Non-pigmented ciliary epithelial cell (primary cell): Measurements from ENCODE around the gene RCSD1.

Experiments used
- DNase-seq: peaks from one replicate; pipeline ENCODE4 v3.0.0-alpha.2; 2010; ENCODE audit warnings: low read depth

The RCSD1 gene

DNA sequence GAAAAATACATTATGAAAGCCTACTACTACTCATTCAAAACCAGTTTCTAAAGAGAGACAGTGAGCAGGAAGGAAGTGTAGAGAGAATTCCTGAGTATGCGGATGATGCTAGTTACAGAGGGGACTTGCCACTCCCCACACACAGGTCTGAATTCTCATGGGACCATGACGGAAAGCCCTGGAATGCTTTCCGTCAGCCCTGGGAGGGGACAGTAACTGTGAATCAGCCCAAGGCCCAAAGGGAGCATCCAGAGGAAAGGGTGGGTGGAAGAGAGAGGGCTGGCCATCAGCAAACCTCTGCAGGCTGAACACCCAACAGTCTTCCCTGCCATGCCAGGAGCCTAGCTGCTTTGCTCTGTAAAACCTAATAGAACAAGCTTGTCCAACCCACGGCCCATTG, 36.4 kb downstream of the RCSD1 start:
- DNase-seq, result no peak

GRCh38 chr1:167667536-167667935, 37.5 kb downstream of the RCSD1 start:
- no peak for DNase-seq

GRCh38 chr1:167668108-167668507, 38.1 kb downstream of the RCSD1 start:
- DNase-seq, result no peak

- no peak for DNase-seq
These were observed 39.4 kb downstream of the RCSD1 start for GRCh38 chr1:167669209-167670124.

DNA sequence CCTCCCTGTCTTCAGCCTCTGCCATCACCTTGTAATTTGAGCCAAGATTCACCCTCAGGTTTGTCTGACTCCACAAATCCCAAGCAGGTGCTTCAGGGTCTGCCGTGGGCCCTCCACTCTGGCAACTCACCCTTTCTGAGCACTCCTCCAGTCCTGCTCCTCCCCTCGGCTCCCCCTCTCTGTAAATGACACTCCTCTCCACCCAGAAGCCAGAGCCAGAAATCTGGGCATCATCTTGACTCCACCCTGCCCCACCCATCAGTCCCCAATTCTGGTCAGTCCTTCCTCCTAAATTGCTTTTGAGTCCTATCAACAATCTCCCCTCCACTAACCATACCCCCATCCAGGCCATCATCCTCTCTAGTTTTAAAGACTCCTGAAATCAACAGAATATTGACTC, 40.5 kb downstream of the RCSD1 start:
- DNase-seq, result no peak

DNA sequence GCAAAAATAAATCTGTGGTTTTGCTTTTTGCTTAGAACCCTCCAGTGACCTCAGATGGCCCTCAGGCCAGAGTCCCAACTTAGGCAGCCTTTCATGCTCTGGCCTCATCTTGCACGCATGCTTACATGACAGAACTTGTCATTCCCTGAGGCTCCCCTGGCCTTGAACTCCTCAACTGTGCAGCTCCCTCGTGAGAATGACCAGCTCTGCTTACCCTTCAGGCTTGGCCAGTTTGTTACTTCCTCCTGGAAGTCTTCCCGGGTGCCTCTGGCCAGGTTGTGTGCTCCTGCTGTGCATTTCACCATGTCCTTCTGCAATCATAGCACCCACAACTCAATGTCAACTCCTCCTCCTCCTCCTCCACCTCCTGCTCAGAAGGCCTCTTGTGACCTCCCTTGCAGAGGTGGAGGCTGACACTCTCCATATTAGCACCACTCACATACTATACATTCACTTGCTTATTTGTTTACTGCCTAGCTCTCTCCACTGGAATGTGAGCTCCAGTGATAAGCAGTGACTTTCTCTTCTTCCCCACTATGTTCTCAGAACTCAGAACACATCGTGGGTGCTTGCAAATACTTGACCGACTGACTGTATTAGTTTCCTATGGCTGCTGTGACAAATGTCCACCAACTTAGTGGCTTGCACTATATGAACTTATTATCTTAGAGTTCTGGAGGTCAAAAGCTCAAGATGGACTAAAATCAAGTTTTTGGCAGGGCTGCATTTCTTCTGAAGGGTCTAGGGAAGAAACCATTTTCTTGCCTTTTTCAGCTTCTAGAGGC, 41.9 kb downstream of the RCSD1 start:
- no peak for DNase-seq

GRCh38 chr1:167672831-167673230, 42.8 kb downstream of the RCSD1 start:
- no peak for DNase-seq

GRCh38 chr1:167673265-167673664, 43.2 kb downstream of the RCSD1 start:
- DNase-seq, result no peak

DNA sequence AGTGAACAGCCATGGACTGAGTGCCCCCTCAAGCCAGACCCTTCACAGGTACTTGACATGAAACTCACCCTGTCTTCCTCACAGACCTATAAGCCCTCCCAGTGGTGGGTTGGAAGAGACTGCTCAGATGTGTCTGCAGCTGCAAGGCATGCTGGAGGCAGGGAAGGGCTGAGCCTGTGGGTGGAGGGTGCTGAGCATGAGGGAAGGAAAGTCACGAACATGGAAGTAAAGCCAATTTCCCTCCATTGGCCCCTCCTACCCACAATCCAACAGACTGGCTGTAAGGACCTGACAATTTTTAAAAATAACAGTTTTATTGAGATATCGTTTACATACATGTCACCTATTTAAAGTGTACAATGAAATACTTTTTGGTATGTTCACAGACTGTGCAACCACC, 44.1 kb downstream of the RCSD1 start:
- DNase-seq, result no peak

DNA sequence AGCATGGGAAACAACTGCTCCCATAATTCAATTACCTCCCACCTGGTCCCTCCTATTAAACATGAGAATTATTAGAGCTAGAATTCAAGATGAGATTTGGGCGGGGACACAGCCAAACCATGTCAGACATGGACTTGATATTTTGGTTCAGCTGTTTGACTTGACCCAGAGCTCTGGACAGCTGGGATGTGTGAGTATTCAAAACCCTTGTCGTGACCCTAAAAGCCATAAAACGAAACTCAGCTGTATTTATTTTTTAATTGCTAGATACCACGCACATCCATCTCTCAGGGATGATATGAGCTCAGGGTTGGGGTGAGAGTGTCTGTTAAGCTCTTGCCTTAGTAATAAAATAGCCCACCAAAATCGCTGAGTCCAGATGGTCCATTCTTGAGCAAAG, 45.4 kb downstream of the RCSD1 start:
- DNase-seq, result no peak

DNA sequence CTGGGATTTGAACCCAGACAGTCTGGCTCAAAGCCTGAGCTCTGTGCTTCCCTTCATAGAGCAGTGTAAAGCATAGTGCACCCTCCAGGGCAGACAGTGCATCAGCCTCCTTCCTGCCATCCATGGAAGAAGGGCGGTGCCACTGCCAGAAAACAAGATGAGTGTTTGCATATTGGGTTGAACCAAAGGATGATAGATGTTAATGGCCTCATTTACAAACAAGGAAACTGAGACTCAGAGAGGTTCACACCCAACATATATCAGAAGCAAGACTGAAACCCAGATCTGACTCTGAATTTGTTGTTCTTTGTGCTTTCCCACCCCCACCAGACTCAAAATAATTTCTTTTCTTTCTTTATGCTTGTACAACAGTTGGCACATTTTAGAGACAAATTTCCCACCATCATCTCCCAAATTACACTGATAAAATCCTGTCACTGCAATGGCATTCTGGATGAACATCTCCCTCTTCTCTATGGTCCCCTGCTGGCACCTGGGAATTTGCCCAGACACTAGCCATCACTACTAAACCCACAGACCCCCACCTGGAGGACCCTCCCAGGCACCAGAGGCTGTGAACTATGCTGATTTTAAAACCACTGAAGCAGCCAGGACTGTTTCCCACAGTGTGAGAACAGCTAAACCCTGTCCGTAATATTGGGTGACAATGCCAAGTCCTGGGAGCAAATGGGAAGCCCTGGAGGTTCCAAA, 46.3 kb downstream of the RCSD1 start:
- no peak for DNase-seq

DNA sequence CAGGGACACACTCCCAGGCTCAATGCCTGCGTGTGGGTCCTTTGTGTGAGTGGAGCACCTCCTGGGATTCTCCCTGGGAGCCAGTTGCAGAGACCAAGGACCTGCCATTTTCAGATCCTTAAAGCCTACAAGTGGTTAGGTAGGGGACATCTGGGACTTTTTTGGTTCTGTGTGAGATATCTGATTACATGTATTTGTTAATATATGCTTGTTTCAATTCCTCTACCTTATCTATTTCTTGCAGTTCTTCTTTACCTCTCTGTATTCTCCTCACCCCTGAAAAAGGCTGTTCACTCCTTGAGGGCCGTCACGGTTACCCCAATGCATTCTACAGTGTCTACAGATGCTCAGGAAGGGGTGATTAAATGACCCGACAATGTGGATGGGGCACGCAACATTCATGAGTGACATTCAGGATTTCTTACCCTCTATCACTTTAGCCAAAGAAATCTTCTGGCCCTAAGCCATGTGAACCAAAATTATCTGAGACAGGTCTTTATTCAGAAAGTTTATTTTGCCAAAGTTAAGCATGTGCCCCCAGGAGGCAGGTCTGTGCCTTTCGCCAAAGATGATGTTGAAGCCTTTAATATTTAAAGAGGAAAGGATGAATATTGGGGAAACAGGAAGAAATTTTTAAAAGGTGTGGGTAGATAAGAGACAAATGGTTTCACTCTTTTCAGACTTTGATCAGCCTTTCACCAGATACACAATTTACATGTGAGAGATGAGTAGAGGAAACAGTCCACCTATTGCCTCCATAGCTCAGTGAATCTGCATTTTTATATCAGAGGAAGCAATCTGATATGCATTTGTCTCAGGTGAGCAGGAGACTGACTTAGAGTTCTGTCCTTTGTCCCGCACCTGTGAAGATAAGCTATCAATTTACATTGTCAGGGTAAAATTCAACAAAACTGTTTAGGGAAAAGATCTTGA, 47.1 kb downstream of the RCSD1 start:
- DNase-seq, result no peak

DNA sequence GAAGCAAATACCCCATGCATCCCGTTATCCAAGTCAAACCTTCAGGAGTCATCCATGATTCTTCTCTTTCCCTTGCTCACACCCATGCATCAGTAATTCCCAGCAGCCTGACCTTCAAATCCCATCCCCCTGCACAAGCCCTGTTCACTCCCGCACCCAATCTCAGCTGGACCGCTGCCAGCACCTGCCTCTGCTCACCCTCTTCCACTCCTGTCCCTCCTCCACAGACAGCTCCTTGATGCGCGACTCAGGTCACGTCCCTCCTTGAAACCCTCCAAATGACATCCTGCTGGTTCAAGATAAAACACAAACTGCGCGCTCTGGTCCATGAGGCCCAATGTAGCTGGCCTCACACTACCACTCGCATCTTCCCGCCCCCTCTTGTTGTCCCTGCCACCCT, 48.4 kb downstream of the RCSD1 start:
- no peak for DNase-seq

- no peak for DNase-seq
These were observed 48.8 kb downstream of the RCSD1 start for GRCh38 chr1:167678838-167679237.

DNA sequence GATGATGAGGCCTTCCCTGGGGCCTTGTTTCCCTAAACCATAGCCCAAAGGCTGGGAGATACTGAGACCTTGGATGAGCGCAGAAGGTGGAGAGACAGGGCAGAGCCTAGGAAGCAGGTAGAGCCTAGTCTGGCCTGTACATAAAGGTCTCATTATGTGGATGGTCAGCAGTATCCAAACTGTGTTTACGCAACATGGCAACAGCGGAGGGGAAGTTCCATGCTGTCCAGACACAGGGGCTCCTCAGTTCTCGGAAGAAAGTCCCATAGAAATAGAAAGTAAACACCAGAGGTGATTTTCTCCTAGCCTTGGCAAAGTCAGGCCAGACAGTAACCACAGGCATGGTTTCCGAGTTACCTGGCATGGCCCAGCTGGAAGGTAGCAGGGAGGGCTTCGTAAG, 49.7 kb downstream of the RCSD1 start:
- DNase-seq, result no peak

DNA sequence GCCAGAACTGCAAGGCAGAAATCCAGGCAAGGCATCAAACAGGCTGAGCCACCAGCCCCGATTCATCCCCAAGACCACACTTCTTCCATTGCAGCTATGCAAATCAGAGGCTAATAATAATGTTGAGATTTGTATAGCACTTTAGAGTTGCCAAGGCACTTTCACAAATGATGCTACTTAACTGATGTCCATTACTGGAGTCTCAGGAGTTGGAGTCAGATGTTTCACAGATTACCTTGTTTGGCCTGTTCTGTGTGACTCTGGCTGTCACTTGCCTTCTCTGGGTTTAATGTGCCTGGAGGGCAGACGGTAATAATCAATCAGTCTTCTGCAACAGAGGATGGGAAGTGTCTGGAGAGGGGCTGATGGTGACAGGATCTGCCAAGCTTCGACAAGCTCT, 51.0 kb downstream of the RCSD1 start:
- no peak for DNase-seq

GRCh38 chr1:167681451-167682098, 51.5 kb downstream of the RCSD1 start:
- no peak for DNase-seq

DNA sequence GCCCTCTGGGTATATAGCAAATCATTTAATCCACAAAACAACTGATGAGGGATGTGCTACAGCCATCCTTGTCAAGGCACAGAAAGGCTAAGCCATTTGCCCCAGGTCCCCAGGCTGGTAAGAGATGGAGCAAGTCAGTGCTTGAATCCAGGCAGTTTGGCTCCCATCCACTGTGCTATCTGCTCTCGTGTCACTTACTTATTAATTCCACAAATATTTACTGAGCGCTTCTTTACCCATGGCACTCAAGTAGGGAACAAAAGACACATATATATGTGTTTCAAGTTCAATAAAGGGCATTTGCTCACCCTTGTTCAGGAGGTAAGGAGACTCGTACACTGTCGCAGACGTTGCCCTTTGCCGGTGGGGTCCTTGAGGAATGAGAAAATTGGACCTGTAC, 53.2 kb downstream of the RCSD1 start:
- no peak for DNase-seq

DNA sequence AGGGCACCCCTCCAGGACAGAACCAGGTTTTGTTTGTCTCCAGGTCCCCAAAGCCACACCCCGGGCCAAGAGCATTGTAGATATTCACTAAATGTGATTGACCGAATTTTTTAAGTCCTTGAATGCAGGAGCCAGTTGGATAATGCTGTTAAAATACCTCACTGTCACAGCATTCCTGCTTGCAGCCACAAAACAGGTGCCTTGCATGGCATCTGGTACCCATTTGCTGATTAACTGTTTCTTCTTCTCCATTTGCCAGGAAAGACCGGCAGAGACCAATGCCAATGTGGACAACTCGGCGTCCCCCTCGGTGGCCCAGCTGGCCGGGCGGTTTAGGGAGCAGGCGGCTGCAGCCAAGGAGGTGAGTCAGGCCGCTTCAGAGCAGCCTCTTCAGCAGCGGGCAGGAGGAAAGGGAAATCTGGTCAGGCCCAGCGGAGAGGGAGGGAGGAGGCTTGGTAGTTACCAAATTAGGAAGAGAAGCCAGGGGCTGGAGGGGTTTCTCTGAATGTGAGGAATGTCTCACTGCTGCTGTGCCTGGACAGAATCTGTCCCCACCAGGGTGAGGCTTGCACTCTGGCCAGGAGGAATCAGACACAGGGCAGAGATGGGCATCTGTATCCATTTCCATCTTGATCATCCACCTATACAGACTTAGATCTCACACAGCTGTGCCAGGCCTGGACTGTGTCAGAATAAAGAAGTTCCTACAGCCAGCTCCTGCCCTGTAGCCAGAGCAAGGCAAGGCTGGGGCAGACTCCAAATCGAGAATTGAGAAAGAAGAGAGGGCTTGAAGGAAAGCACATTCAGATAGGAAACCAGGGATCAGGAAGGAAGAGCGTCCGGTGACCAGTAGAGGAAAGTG, 53.8 kb downstream of the RCSD1 start:
- DNase-seq, result no peak

- DNase-seq, result no peak
These were observed 55.8 kb downstream of the RCSD1 start for GRCh38 chr1:167685844-167686243.
